CD14-positive monocyte (primary cell): ENCODE measurements around the gene BARX2. TPM values are rescaled to one million over a fixed set of nuclear protein-coding genes. Genes with fewer than 3 reads are reported as not detected.

Experiments used
- DNase-seq, 3 donors: peaks; one replicate each; pipeline ENCODE4 v3.0.0-alpha.2; 2011 to 2022
- H2AFZ ChIP-seq: 2 replicates; pipeline ENCODE4 v1.6.0; 2012; ENCODE audit warnings: mild to moderate bottlenecking, low read depth, low read length, inconsistent platforms; ENCODE audit not compliant: insufficient read depth, poor library complexity, severe bottlenecking
- H3K27ac ChIP-seq, 2 donors: 1 replicate in 1 of 2; 2 replicates in 1 of 2; pipeline ENCODE4 v1.5.1; 2012 to 2013; ENCODE audit warnings: low read length in 2 of 2, control low read depth in 1 of 2, inconsistent platforms in 1 of 2, low read depth in 1 of 2, mild to moderate bottlenecking in 1 of 2
- H3K27me3 ChIP-seq, 2 donors: one replicate each; pipeline versions ENCODE4 v1.6.0 to v1.6.1; 2011 to 2013; ENCODE audit warnings: low read length in 2 of 2; ENCODE audit not compliant: control insufficient read depth in 2 of 2, insufficient read depth in 2 of 2
- H3K36me3 ChIP-seq, 2 donors: replicated peaks in 1 of 2; 1 replicate in 1 of 2; 2 replicates in 1 of 2; pipeline versions ENCODE4 v1.5.1 to v1.6.1; 2012 to 2013; ENCODE audit warnings: low read length in 2 of 2, control low read depth in 1 of 2, inconsistent platforms in 1 of 2, mild to moderate bottlenecking in 1 of 2; ENCODE audit not compliant: insufficient read depth in 2 of 2, control insufficient read depth in 1 of 2
- H3K4me1 ChIP-seq, 2 donors: 1 replicate in 1 of 2; 2 replicates in 1 of 2; pipeline versions ENCODE4 v1.5.1 to v1.6.1; 2012 to 2013; ENCODE audit warnings: low read length in 2 of 2, control low read depth in 1 of 2, inconsistent platforms in 1 of 2, mild to moderate bottlenecking in 1 of 2, moderate library complexity in 1 of 2; ENCODE audit not compliant: insufficient read depth in 2 of 2, control insufficient read depth in 1 of 2
- H3K4me2 ChIP-seq: replicated peaks from 2 replicates; pipeline ENCODE3; 2012; ENCODE audit warnings: low read length, moderate library complexity, mild to moderate bottlenecking; ENCODE audit not compliant: poor library complexity, severe bottlenecking; ENCODE audit errors: extremely low read depth
- H3K4me3 ChIP-seq, 3 experiments: fragments of 200-600 bp in 1 of 3; sonication (generic) in 1 of 3; replicated peaks in 1 of 3; 1 replicate in 2 of 3; 2 replicates in 1 of 3; pipeline ENCODE4 v1.5.1; 2011 to 2013; ENCODE audit warnings: low read length in 3 of 3, mild to moderate bottlenecking in 3 of 3, control low read depth in 2 of 3, low read depth in 2 of 3, inconsistent platforms in 1 of 3, moderate library complexity in 1 of 3
- H3K79me2 ChIP-seq: 2 replicates; pipeline ENCODE4 v1.6.0; 2012; ENCODE audit warnings: mild to moderate bottlenecking, control low read depth, inconsistent platforms, low read length, moderate library complexity; ENCODE audit not compliant: insufficient read depth
- H3K9ac ChIP-seq: 2 replicates; pipeline ENCODE4 v1.6.0; 2017; ENCODE audit warnings: low read length, mild to moderate bottlenecking; ENCODE audit not compliant: insufficient read depth, poor library complexity, severe bottlenecking
- H3K9me3 ChIP-seq, 2 donors: replicated peaks in 1 of 2; 1 replicate in 1 of 2; 2 replicates in 1 of 2; pipeline versions ENCODE4 v1.5.1 to v1.6.1; 2012 to 2013; ENCODE audit warnings: low read length in 2 of 2, control low read depth in 1 of 2; ENCODE audit not compliant: control insufficient read depth in 1 of 2, insufficient read depth in 1 of 2
- H4K20me1 ChIP-seq: 2 replicates; pipeline ENCODE4 v1.6.0; 2012; ENCODE audit warnings: mild to moderate bottlenecking, low read length, control low read depth, moderate library complexity; ENCODE audit not compliant: insufficient read depth
- H3K27ac Mint-ChIP-seq, 7 donors: one replicate each; pipeline ENCODE4 v1.8.0; 2020; ENCODE audit warnings: mild to moderate bottlenecking in 7 of 7, mixed read lengths in 7 of 7, moderate library complexity in 6 of 7, inconsistent platforms in 2 of 7
- H3K27me3 Mint-ChIP-seq, 3 donors: one replicate each; pipeline ENCODE4 v1.8.0; 2021 to 2022; ENCODE audit warnings: low read depth in 3 of 3, mild to moderate bottlenecking in 3 of 3, mixed read lengths in 3 of 3, moderate library complexity in 3 of 3, inconsistent platforms in 1 of 3
- H3K36me3 Mint-ChIP-seq, 2 donors: one replicate each; pipeline ENCODE4 v1.8.0; 2020; ENCODE audit warnings: mixed read lengths in 2 of 2, inconsistent platforms in 1 of 2, mild to moderate bottlenecking in 1 of 2
- H3K4me1 Mint-ChIP-seq: one replicate; pipeline ENCODE4 v1.8.0; 2020; ENCODE audit warnings: mild to moderate bottlenecking, mixed read lengths
- H3K4me3 Mint-ChIP-seq, 2 donors: one replicate each; pipeline ENCODE4 v1.8.0; 2020; ENCODE audit warnings: mild to moderate bottlenecking in 2 of 2, mixed read lengths in 2 of 2, moderate library complexity in 1 of 2
- H3K9me3 Mint-ChIP-seq, 7 donors: one replicate each; pipeline ENCODE4 v1.8.0; 2020 to 2022; ENCODE audit warnings: mixed read lengths in 7 of 7, mild to moderate bottlenecking in 6 of 7, moderate library complexity in 6 of 7, inconsistent platforms in 2 of 7
- WGBS: methylation state at CpG from one replicate; pipeline ENCODE4 v1.1.5; 2013; ENCODE audit warnings: missing lambda C conversion rate; ENCODE audit not compliant: insufficient coverage; 5-methylcytosine and 5-hydroxymethylcytosine counted together
- intact Hi-C, 2 donors: fragments of 100-400 bp; cut with micrococcal nuclease; formaldehyde crosslinking; loops; one replicate each; pipeline versions ENCODE4 v1.15.0 to v1.15.1; 2023
- polyA plus RNA-seq, 3 donors: library from polyadenylated mRNA; depleted of rRNA in 1 of 3; unstranded in 2 of 3; stranded (reverse) in 1 of 3; fragments of 300-500 nt in 2 of 3; fragments of >200 nt in 1 of 3; fragmentation: Illumina TruSeq in 2 of 3; gene quantifications; 1 replicate in 2 of 3; 2 replicates in 1 of 3; pipeline ENCODE4 v1.2.3, GENCODE V29; 2012 to 2021
- TF ChIP-seq, protein P1 (sequence below): fragments of 200-600 bp; IDR thresholded peaks from one replicate; pipeline ENCODE4 v1.8.0; 2022; ENCODE audit warnings: antibody characterized with exemption, mild to moderate bottlenecking

The BARX2 gene
- polyA plus RNA-seq, 3 donors = not detected

DNA sequence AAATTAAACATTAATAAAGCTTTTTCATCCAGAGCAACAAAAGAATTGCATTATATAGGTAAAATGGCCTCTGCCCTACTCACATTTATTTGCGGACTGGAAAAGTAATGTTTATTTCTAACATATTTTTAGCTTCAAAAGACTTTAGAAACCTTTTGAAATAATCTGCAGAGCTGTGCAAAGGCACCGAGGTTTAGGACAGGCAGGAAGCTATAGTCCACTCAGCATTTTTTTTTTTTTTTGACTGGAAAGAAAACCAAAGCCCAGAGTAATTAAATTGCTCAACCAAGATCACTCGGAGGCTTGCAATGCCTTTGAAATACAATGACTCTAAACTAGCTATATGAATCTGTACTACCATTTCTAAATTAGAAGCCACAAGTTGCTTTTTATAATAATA, 19.1 kb downstream of the BARX2 start:
- Histone ChIP-seq H3K9ac (no peak overlapping the region), H3K4me3 (no peak overlapping the region), H3K27ac (no peak overlapping the region), H4K20me1 (no peaks in the 10 kb centered on the region), H3K79me2 (no peaks in the 10 kb centered on the region), H3K9me3 (no peaks in the 10 kb centered on the region), H3K4me1 (no peaks in the 10 kb centered on the region), H3K4me2 (no peak overlapping the region), H3K27me3 (no peaks in the 10 kb centered on the region), H2AFZ (no peak overlapping the region), H3K36me3 (no peaks in the 10 kb centered on the region)
- Mint-ChIP-seq H3K27ac (no peak overlapping the region), H3K27me3 (peaks cover 5 to 18% (median 13%) of the 10 kb centered on the region in 3 donors), H3K4me3 (no peak overlapping the region), H3K36me3 (no peaks in the 10 kb centered on the region), H3K4me1 (no peaks in the 10 kb centered on the region), H3K9me3 (peaks cover 0 to 6% (median 1%) of the 10 kb centered on the region in 7 donors)
- 100% methylated on average over 2 of the region's 3 CpGs for WGBS
- DNase-seq = no peak
- TF ChIP-seq, protein P1, sequence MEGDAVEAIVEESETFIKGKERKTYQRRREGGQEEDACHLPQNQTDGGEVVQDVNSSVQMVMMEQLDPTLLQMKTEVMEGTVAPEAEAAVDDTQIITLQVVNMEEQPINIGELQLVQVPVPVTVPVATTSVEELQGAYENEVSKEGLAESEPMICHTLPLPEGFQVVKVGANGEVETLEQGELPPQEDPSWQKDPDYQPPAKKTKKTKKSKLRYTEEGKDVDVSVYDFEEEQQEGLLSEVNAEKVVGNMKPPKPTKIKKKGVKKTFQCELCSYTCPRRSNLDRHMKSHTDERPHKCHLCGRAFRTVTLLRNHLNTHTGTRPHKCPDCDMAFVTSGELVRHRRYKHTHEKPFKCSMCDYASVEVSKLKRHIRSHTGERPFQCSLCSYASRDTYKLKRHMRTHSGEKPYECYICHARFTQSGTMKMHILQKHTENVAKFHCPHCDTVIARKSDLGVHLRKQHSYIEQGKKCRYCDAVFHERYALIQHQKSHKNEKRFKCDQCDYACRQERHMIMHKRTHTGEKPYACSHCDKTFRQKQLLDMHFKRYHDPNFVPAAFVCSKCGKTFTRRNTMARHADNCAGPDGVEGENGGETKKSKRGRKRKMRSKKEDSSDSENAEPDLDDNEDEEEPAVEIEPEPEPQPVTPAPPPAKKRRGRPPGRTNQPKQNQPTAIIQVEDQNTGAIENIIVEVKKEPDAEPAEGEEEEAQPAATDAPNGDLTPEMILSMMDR = no peak
- intact Hi-C loops = no loop called here

DNA sequence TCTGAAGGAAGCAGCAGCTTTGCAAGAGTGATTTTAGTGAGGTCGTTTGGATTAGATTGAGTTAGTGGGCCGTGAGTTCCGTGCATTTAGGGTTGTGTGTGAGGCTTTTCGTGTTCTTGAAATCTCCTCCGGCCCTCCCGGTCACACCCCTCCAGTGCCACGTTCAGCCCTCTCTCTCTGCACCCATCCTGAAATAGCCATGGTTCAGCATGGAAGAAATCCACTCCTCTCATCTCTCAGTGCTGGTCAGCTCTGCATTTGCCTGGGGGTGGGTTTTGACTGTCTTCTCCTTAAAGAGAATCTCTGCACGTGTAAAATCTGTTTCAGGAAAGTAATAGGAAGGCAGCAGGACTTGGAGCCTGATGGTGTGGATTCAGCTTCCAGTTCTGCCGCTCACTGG, 19.8 kb downstream of the BARX2 start:
- H4K20me1 ChIP-seq = no peaks in the 10 kb centered on the region
- H3K4me3 ChIP-seq = no peak overlapping the region
- no peak for DNase-seq
- no peaks in the 10 kb centered on the region for H3K36me3 Mint-ChIP-seq
- H3K27me3 ChIP-seq = no peaks in the 10 kb centered on the region
- no peaks in the 10 kb centered on the region for H3K9me3 ChIP-seq
- H3K4me1 Mint-ChIP-seq = no peaks in the 10 kb centered on the region
- no peaks in the 10 kb centered on the region for H3K79me2 ChIP-seq
- H3K9ac ChIP-seq = no peak overlapping the region
- 65% methylated on average over 2 of the region's 9 CpGs for whole genome bisulfite sequencing
- peaks cover 5 to 16% (median 10%) of the 10 kb centered on the region in 3 donors for H3K27me3 Mint-ChIP-seq
- H3K27ac Mint-ChIP-seq = no peak overlapping the region
- H3K36me3 ChIP-seq = no peaks in the 10 kb centered on the region
- TF ChIP-seq, protein P1 = no peak
- no peak overlapping the region for H2AFZ ChIP-seq
- H3K4me1 ChIP-seq = no peaks in the 10 kb centered on the region
- intact Hi-C loops = no loop called here
- H3K4me3 Mint-ChIP-seq = no peak overlapping the region
- peaks cover 0 to 6% (median 0%) of the 10 kb centered on the region in 7 donors for H3K9me3 Mint-ChIP-seq
- H3K4me2 ChIP-seq = no peak overlapping the region
- no peak overlapping the region for H3K27ac ChIP-seq
